Esophagus muscularis mucosa (tissue), 4 donors: ENCODE data around the gene C11orf16. TPM values are rescaled to one million over a fixed set of nuclear protein-coding genes. Genes with fewer than 3 reads are reported as not detected.
"Not testable (repeated sequence)": the region's sequence is repeated elsewhere in the genome, so short reads cannot be mapped to it uniquely, and the experiment has no call there.

Experiments
- DNase-seq: peaks from one replicate; pipeline ENCODE4 v3.0.0-alpha.2; 2017; ENCODE audit errors: extremely low spot score
- H3K27ac ChIP-seq, 4 donors: fragments of 200-600 bp; sonication (generic); replicated peaks in 1 of 4; 1 replicate in 3 of 4; 2 replicates in 1 of 4; pipeline ENCODE4 v1.5.1; 2016 to 2019; ENCODE audit warnings: mild to moderate bottlenecking in 1 of 4
- H3K27me3 ChIP-seq, 4 donors: fragments of 200-600 bp; sonication (generic); one replicate each; pipeline versions ENCODE4 v1.5.1 to v1.6.0; 2016 to 2019
- H3K36me3 ChIP-seq, 4 donors: fragments of 200-600 bp; sonication (generic); one replicate each; pipeline ENCODE4 v1.5.1; 2016 to 2019
- H3K4me1 ChIP-seq, 4 donors: fragments of 200-600 bp; sonication (generic); one replicate each; pipeline ENCODE4 v1.5.1; 2016 to 2019
- H3K4me3 ChIP-seq, 4 donors: fragments of 200-600 bp; sonication (generic); 1 replicate in 2 of 4; 2 replicates in 2 of 4; pipeline ENCODE4 v1.5.1; 2016 to 2019; ENCODE audit warnings: mild to moderate bottlenecking in 4 of 4, moderate library complexity in 1 of 4
- H3K9me3 ChIP-seq, 4 donors: fragments of 200-600 bp; sonication (generic); 1 replicate in 3 of 4; 2 replicates in 1 of 4; pipeline ENCODE4 v1.5.1; 2016 to 2019
- EP300 ChIP-seq: sonication (generic); formaldehyde crosslinking; IDR thresholded peaks from one replicate; pipeline ENCODE4 v1.6.1; 2017; ENCODE audit warnings: antibody characterized with exemption
- POLR2A ChIP-seq: fragments of 450-650 bp; IDR thresholded peaks from one replicate; pipeline ENCODE4 v1.6.1; 2017; ENCODE audit warnings: antibody characterized with exemption, moderate library complexity, mild to moderate bottlenecking, low read depth
- POLR2AphosphoS5 ChIP-seq, 2 donors: sonication (generic); formaldehyde crosslinking; IDR thresholded peaks; one replicate each; pipeline ENCODE4 v1.6.1; 2017; ENCODE audit warnings: antibody characterized with exemption in 2 of 2
- WGBS: methylation state at CpG from one replicate; pipeline ENCODE4 v1.1.5; 2018; 5-methylcytosine and 5-hydroxymethylcytosine counted together
- intact Hi-C: fragments of 100-400 bp; cut with DNase I; formaldehyde crosslinking; loops from one replicate; pipeline ENCODE4 v1.15.1; 2023
- total RNA-seq, 4 donors: library from RNA; depleted of rRNA; stranded (reverse); fragments of >200 nt; gene quantifications; one replicate each; pipeline versions ENCODE4 v1.1.0 to v1.2.1, GENCODE V29; 2016
- TF ChIP-seq, protein P1 (sequence below), 3 experiments: fragments of 200-600 bp in 2 of 3; fragments of 450-650 bp in 1 of 3; sonication (generic) in 2 of 3; IDR thresholded peaks; one replicate each; pipeline ENCODE4 v1.5.1; 2017 to 2019; ENCODE audit warnings: antibody characterized with exemption in 3 of 3, mild to moderate bottlenecking in 2 of 3, moderate library complexity in 1 of 3

Gene C11orf16
- total RNA-seq, 4 donors from 2014 or later = not detected

DNA sequence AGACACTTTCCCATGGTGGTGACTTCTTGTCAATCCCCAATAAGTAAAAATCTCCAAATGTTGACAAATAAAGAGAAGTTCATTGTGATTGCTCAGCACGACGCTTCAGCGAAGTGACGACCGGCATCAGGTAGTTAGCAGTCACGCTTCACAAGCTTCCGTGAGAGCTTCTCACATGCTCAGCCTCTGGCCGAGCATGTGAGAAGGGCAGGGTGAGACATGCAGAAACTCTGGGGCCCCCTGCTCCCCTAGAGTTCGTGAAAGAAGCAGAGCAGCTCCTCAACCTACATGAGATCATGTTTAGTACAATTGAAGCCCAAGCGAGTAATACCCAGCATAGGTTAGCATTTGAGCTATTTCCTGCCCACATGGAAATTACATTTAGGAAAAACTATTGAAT is 4.4 kb upstream of the C11orf16 start:
- Histone ChIP-seq H3K9me3 (no peaks in the 10 kb centered on the region), H3K27me3 (no peaks in the 10 kb centered on the region), H3K4me3 (no peak overlapping the region), H3K4me1 (peaks cover 0 to 8% (median 3%) of the 10 kb centered on the region in 4 donors), H3K27ac (no peak overlapping the region), H3K36me3 (no peaks in the 10 kb centered on the region)
- intact Hi-C loops = no loop called here
- TF ChIP-seq POLR2A = no peak
- TF ChIP-seq EP300 = no peak
- no peak for TF ChIP-seq POLR2AphosphoS5 (IDR thresholded peaks at IDR 0.05)
- TF ChIP-seq, protein P1, sequence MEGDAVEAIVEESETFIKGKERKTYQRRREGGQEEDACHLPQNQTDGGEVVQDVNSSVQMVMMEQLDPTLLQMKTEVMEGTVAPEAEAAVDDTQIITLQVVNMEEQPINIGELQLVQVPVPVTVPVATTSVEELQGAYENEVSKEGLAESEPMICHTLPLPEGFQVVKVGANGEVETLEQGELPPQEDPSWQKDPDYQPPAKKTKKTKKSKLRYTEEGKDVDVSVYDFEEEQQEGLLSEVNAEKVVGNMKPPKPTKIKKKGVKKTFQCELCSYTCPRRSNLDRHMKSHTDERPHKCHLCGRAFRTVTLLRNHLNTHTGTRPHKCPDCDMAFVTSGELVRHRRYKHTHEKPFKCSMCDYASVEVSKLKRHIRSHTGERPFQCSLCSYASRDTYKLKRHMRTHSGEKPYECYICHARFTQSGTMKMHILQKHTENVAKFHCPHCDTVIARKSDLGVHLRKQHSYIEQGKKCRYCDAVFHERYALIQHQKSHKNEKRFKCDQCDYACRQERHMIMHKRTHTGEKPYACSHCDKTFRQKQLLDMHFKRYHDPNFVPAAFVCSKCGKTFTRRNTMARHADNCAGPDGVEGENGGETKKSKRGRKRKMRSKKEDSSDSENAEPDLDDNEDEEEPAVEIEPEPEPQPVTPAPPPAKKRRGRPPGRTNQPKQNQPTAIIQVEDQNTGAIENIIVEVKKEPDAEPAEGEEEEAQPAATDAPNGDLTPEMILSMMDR (IDR thresholded peaks at IDR 0.05) = no peak
- DNase-seq = no peak
- WGBS = 93% methylated on average over 10 of the region's 10 CpGs

DNA sequence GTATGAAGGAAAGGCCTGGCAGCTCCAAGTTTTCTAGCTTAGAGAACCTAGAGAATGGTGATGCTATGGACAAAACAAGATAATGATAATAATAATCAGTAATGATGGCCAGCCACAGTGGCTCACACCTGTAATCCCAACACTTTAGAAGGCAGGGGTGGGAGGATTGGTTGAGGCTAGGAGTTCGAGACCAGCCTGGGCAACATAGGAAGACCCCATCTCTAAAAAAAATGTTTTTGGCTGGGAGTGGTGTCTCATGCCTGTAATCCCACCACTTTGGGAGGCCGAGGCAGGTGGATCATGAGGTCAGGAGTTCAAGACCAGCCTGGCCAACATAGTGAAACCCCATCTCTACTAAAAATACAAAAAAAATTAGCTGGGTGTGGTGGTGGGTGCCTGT is 3.0 kb upstream of the C11orf16 start:
- WGBS = 100% methylated on average over 2 of the region's 2 CpGs
- H3K4me1 ChIP-seq, intact Hi-C loops, DNase-seq, H3K27me3 ChIP-seq, H3K36me3 ChIP-seq, H3K4me3 ChIP-seq, H3K9me3 ChIP-seq, H3K27ac ChIP-seq: not testable (repeated sequence)

DNA sequence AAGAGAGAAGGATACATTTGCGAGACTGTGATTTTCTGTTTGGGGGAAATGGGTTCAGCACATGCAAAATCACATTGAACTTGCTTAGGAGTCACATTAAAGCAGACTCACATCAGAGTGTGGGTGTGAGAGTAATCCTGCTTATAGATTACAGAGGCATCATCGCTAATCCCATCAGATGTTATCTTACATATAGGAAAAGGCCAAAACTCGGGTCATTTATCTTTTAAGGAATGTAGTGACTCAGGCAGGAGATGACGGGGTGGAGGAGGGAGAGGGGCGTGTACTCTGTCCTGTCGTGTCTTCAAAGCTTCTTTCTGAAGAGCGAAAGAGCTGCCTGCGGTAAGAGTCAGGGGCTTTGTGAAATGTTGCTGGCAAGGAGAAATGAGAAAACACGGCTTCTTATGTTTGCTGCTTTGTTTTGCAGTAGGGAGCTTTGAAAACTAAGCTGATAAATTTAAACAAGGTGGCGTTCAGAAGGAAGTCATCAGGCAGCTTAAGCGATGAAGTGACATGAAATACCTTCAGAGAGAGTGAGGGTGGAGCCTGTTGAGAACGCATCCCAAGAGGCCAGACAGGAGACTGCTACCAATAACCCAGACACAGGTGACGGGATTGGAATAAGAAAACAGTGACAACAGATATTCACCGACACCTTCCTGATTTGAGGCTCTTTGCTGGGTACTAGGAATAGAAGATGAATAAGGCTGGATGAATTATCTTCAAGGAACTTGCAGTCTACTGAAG is 2.2 kb upstream of the C11orf16 start:
- intact Hi-C loops = no loop called here
- peaks cover 0 to 8% (median 3%) of the 10 kb centered on the region in 4 donors for H3K4me1 ChIP-seq
- 55% methylated on average over 14 of the region's 14 CpGs for WGBS
- H3K27me3 ChIP-seq = no peaks in the 10 kb centered on the region
- TF ChIP-seq, protein P1 (IDR thresholded peaks at IDR 0.05) = no peak
- TF ChIP-seq POLR2AphosphoS5 (IDR thresholded peaks at IDR 0.05) = no peak
- TF ChIP-seq EP300 = no peak
- TF ChIP-seq POLR2A = no peak
- no peaks in the 10 kb centered on the region for H3K9me3 ChIP-seq
- H3K27ac ChIP-seq = no peak overlapping the region
- no peak for DNase-seq
- no peak overlapping the region for H3K4me3 ChIP-seq
- H3K36me3 ChIP-seq = no peaks in the 10 kb centered on the region

DNA sequence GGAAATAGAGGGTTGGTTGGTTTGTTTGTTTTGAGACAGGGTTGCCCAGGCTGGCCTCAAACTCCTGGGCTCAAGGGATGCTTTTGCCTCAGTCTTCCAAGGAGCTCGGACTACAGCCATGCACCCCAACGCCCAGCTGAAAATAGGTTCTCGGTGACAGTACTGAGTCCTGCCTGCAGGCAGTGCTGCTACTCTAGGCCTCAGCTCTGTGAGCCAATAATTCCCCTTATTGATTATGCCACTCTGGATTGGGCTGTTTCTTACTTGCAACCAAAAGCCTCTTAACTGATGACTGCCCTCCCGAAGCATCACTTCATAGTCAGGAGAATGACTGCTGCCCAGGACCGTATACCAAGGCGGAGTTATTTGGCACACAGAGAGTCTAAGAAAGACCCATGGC is 1.2 kb upstream of the C11orf16 start:
- H3K27me3 ChIP-seq = no peaks in the 10 kb centered on the region
- H3K27ac ChIP-seq = no peak overlapping the region
- H3K36me3 ChIP-seq = no peaks in the 10 kb centered on the region
- intact Hi-C loops = no loop called here
- no peak for TF ChIP-seq POLR2AphosphoS5 (IDR thresholded peaks at IDR 0.05)
- TF ChIP-seq, protein P1 (IDR thresholded peaks at IDR 0.05) = no peak
- TF ChIP-seq EP300 = no peak
- no peak for TF ChIP-seq POLR2A
- H3K9me3 ChIP-seq = no peaks in the 10 kb centered on the region
- DNase-seq = no peak
- WGBS = 96% methylated on average over 6 of the region's 6 CpGs
- peaks cover 0 to 8% (median 3%) of the 10 kb centered on the region in 4 donors for H3K4me1 ChIP-seq
- H3K4me3 ChIP-seq = no peak overlapping the region

DNA sequence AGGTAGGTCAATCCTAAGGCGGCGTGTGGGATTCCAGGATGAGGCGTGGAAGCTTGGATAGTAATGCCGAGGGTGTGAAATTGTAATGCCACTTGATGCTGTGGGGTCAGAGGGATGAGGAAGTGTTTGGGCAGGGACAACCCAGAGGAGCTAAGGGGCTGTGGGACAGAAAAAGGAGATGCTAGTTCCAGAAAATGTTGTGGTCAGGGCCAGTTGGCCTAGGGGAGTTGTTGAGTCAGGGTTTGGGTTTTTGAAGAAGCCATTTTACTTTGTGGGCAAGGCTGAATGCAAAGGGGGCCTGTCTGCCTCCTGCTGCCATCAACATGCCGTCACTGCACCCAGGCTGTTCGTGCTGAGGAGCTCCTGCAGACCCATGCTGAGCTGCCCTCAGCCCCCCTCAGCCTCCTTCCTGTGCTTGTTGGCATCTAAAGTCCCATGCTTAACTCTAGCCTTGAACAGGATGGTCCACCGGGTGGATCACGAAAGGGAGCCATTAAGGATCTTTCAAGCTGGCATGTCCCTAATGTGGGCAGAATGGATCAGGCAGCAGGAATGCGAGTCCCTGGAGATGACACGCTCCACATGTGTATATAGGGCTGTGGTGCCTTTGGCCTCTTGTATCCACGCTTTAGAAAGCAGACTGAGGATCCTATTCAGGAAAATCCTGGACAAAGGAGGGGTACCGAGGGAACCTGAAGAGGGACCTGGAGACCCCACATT is 2.1 kb downstream of the C11orf16 start:
- intact Hi-C loops = no loop called here
- Histone ChIP-seq H3K4me1 (peaks cover 0 to 8% (median 3%) of the 10 kb centered on the region in 4 donors), H3K27me3 (no peaks in the 10 kb centered on the region), H3K4me3 (no peak overlapping the region), H3K9me3 (no peaks in the 10 kb centered on the region), H3K36me3 (no peaks in the 10 kb centered on the region), H3K27ac (no peak overlapping the region)
- DNase-seq = no peak
- 94% methylated on average over 12 of the region's 12 CpGs for WGBS
- TF ChIP-seq POLR2AphosphoS5 (IDR thresholded peaks at IDR 0.05) = no peak
- TF ChIP-seq, protein P1 (IDR thresholded peaks at IDR 0.05) = no peak
- no peak for TF ChIP-seq POLR2A
- TF ChIP-seq EP300 = no peak
